IMR-90 (cell line): ENCODE results near the gene TIMP1. TPM values are rescaled to one million over a fixed set of nuclear protein-coding genes. Genes with fewer than 3 reads are reported as not detected.

Source experiments
- ATAC-seq: fragments of 200-7000 bp; cut with Tn5 transposase; 2 replicates; pipeline ENCODE4 v1.9.1; 2020; ENCODE audit warnings: low read depth, mild to moderate bottlenecking, moderate library complexity
- BruUV-seq: library from RNA; stranded (reverse); fragments of 400-500 nt; replicated peaks from 2 replicates; lab custom pipeline; 2021; lab: Mats Ljungman, UMichigan
- CTCF ChIA-PET: fragments of 300-600 bp; formaldehyde crosslinking; extraction: SDS; loops from one replicate; lab custom pipeline; 2021; ENCODE audit warnings: antibody characterized with exemption; lab: Yijun Ruan, JAX
- POLR2A ChIA-PET: fragments of 300-600 bp; sonication (Branson Sonifier 250); formaldehyde crosslinking; loops from one replicate; lab custom pipeline; 2022; ENCODE audit warnings: antibody characterized with exemption; ENCODE audit not compliant: unreplicated experiment; lab: Charles Lee
- DNase-seq: peaks from one replicate; pipeline ENCODE4 v3.0.0; 2013
- H2AFZ ChIP-seq: replicated peaks from 2 replicates; pipeline ENCODE3; 2013; ENCODE audit warnings: low read length, mild to moderate bottlenecking; ENCODE audit not compliant: poor library complexity
- H2AK5ac ChIP-seq: 2 replicates; pipeline ENCODE4 v1.6.1; 2013; ENCODE audit warnings: low read depth, low read length, inconsistent platforms
- H2AK9ac ChIP-seq: replicated peaks from 2 replicates; pipeline ENCODE3; 2013; ENCODE audit warnings: mild to moderate bottlenecking, low read depth, low read length, moderate library complexity; ENCODE audit not compliant: poor library complexity
- H2BK120ac ChIP-seq: 2 replicates; pipeline ENCODE4 v1.6.1; 2013; ENCODE audit warnings: low read depth, low read length, inconsistent platforms
- H2BK15ac ChIP-seq: 3 replicates; pipeline ENCODE4 v1.6.1; 2013; ENCODE audit warnings: low read depth, low read length, inconsistent platforms
- H2BK20ac ChIP-seq: 2 replicates; pipeline ENCODE4 v1.6.1; 2013; ENCODE audit warnings: low read depth, mild to moderate bottlenecking, inconsistent platforms, low read length, moderate library complexity
- H2BK5ac ChIP-seq: 2 replicates; pipeline ENCODE4 v1.6.1; 2013; ENCODE audit warnings: mild to moderate bottlenecking, low read depth, low read length, inconsistent platforms; ENCODE audit not compliant: poor library complexity, severe bottlenecking
- H3K14ac ChIP-seq: replicated peaks from 2 replicates; pipeline ENCODE4 v1.6.1; 2013; ENCODE audit warnings: low read depth, low read length, inconsistent platforms
- H3K18ac ChIP-seq: 2 replicates; pipeline ENCODE4 v1.6.1; 2013; ENCODE audit warnings: low read depth, low read length, control low read depth
- H3K23ac ChIP-seq: 2 replicates; pipeline ENCODE4 v1.6.1; 2013; ENCODE audit warnings: low read depth, low read length, inconsistent platforms
- H3K27ac ChIP-seq: 2 replicates; pipeline ENCODE4 v1.5.1; 2013; ENCODE audit warnings: mild to moderate bottlenecking, control low read depth, low read length; ENCODE audit not compliant: insufficient read depth
- H3K27me3 ChIP-seq: 2 replicates; pipeline ENCODE4 v1.6.1; 2013; ENCODE audit warnings: low read length; ENCODE audit not compliant: control insufficient read depth, insufficient read depth
- H3K36me3 ChIP-seq: 2 replicates; pipeline ENCODE4 v1.6.1; 2013; ENCODE audit warnings: low read length, mixed read lengths; ENCODE audit not compliant: control insufficient read depth, insufficient read depth
- H3K4ac ChIP-seq: 2 replicates; pipeline ENCODE4 v1.6.1; 2013; ENCODE audit warnings: low read depth, low read length, inconsistent platforms
- H3K4me1 ChIP-seq: 2 replicates; pipeline ENCODE4 v1.6.1; 2013; ENCODE audit warnings: low read length, mixed read lengths; ENCODE audit not compliant: control insufficient read depth, insufficient read depth
- H3K4me2 ChIP-seq: 2 replicates; pipeline ENCODE4 v1.6.1; 2013; ENCODE audit warnings: low read depth, mild to moderate bottlenecking, control low read depth, low read length, moderate library complexity
- H3K4me3 ChIP-seq: 2 replicates; pipeline ENCODE4 v1.5.1; 2013; ENCODE audit warnings: low read depth, mild to moderate bottlenecking, control low read depth, low read length, moderate library complexity; ENCODE audit not compliant: insufficient read depth
- H3K56ac ChIP-seq: 2 replicates; pipeline ENCODE4 v1.6.1; 2013; ENCODE audit warnings: low read length, inconsistent platforms; ENCODE audit not compliant: insufficient read depth; ENCODE audit errors: extremely low read depth
- H3K79me1 ChIP-seq, 2 experiments: 2 replicates each; pipeline ENCODE4 v1.6.1; 2013; ENCODE audit warnings: low read length in 2 of 2, inconsistent platforms in 1 of 2, low read depth in 1 of 2
- H3K9ac ChIP-seq: 2 replicates; pipeline ENCODE4 v1.6.1; 2013; ENCODE audit warnings: low read depth, low read length, control low read depth
- H3K9me1 ChIP-seq: 2 replicates; pipeline ENCODE4 v1.6.1; 2013; ENCODE audit warnings: low read length, inconsistent platforms; ENCODE audit not compliant: insufficient read depth
- H3K9me3 ChIP-seq: 2 replicates; pipeline ENCODE4 v1.6.1; 2013; ENCODE audit warnings: low read length; ENCODE audit not compliant: control insufficient read depth, insufficient read depth
- H4K20me1 ChIP-seq: 2 replicates; pipeline ENCODE4 v1.6.1; 2013; ENCODE audit warnings: low read length, inconsistent platforms; ENCODE audit not compliant: insufficient read depth
- H4K5ac ChIP-seq: 2 replicates; pipeline ENCODE4 v1.6.1; 2013; ENCODE audit warnings: mild to moderate bottlenecking, low read depth, low read length, control low read depth
- H4K8ac ChIP-seq, 2 experiments: 2 replicates each; pipeline ENCODE4 v1.6.1; 2013; ENCODE audit warnings: low read depth in 2 of 2, low read length in 2 of 2, control low read depth in 1 of 2, inconsistent platforms in 1 of 2
- H4K91ac ChIP-seq: 2 replicates; pipeline ENCODE4 v1.6.1; 2013; ENCODE audit warnings: low read depth, low read length, inconsistent platforms; ENCODE audit not compliant: insufficient read depth
- BHLHE40 ChIP-seq: fragments of 150-350 bp; IDR thresholded peaks from 2 replicates; pipeline ENCODE4 v1.6.1; 2016; ENCODE audit warnings: mild to moderate bottlenecking, low read depth, low read length
- SMC3 ChIP-seq: fragments of 150-350 bp; IDR thresholded peaks from 2 replicates; pipeline ENCODE4 v1.6.1; 2016; ENCODE audit warnings: low read depth, mild to moderate bottlenecking, antibody characterized with exemption, low read length, moderate library complexity
- WGBS, 2 experiments: methylation state at CpG; one replicate each; pipeline versions ENCODE4 v1.1.5 to v1.1.7; 2013; ENCODE audit warnings: missing lambda C conversion rate in 2 of 2; ENCODE audit not compliant: insufficient read length in 1 of 2; ENCODE audit errors: extremely low coverage in 2 of 2; 5-methylcytosine and 5-hydroxymethylcytosine counted together
- dilution Hi-C: fragments of 300-500 bp; cut with HindIII; formaldehyde crosslinking; loops from one replicate; pipeline ENCODE4 v1.14.3; 2018; ENCODE audit warnings: low sequenced_read_pairs; ENCODE audit not compliant: unreplicated experiment
- in situ Hi-C: fragments of 300-500 bp; cut with MboI; formaldehyde crosslinking; loops from 3 replicates; pipeline ENCODE4 v1.14.3; 2019; ENCODE audit warnings: low sequenced_read_pairs, inconsistent platforms, mixed read lengths
- intact Hi-C: fragments of 100-400 bp; cut with micrococcal nuclease; formaldehyde crosslinking; loops from 2 replicates; pipeline ENCODE4 v1.10.0; 2022
- polyA plus RNA-seq, 3 experiments: library from polyadenylated mRNA; depleted of rRNA; stranded (reverse); fragments of >200 nt; gene quantifications; 2 replicates each; pipeline ENCODE4 v1.2.3, GENCODE V29; 2012; ENCODE audit warnings: low replicate concordance in 1 of 3
- total RNA-seq: library from RNA; depleted of rRNA; stranded (reverse); fragments of >200 nt; gene quantifications from 2 replicates; pipeline ENCODE4 v1.2.3, GENCODE V29; 2012
- TF ChIP-seq, protein P1 (sequence below): fragments of 150-350 bp; IDR thresholded peaks from 2 replicates; pipeline ENCODE4 v1.6.1; 2016; ENCODE audit warnings: low read depth, mild to moderate bottlenecking, low read length, moderate library complexity, borderline replicate concordance

The TIMP1 gene
- total and polyA plus RNA-seq, 2 of the 4 experiments (the other 2 are of a cell fraction) = 512 to 3,078 TPM

DNA sequence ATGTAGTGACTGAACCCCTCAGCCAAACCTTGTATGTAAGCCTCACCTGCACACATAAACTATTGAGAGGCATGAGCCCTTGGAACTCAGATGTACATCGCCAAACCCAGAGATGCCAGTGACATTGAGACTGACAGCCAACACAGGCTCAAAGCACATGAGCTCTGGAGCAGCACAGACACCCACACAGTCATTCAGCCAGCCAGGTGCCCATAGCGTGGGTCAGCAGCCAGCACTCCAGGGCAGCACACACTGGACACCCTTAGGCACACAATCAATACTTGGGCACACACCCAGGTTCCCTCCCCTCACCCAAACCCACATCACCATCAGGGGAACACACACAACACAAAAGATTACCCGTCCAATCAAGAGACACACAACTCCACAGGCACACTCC lies 4.3 kb upstream of the TIMP1 start:
- Histone ChIP-seq H4K5ac (peak overlapping the region; percentile 58), H3K14ac (no peak overlapping the region), H3K4me1 (peaks cover 33% of the 10 kb centered on the region), H3K9me1 (peaks cover 16% of the 10 kb centered on the region), H2BK5ac (peak overlapping the region; percentile 74), H2AK5ac (peak overlapping the region; percentile 87), H2BK20ac (peak overlapping the region; percentile 63), H3K36me3 (no peaks in the 10 kb centered on the region), H3K27me3 (no peaks in the 10 kb centered on the region), H3K4me2 (peak overlapping the region; percentile 21; the same call in 1 of the 2 replicates), H4K91ac (peak overlapping the region; percentile 66; the same call in 1 of the 2 replicates), H3K4ac (peak overlapping the region; percentile 84), H3K79me1 (peaks cover 3 to 8% of the 10 kb centered on the region in 2 experiments; a peak in 1 of 4 replicates), H3K9me3 (no peaks in the 10 kb centered on the region), H3K4me3 (no peak overlapping the region), H2AFZ (peak overlapping the region; percentile 64), H2AK9ac (peak overlapping the region; percentile 57), H2BK15ac (peak overlapping the region; percentile 38; the same call in 1 of the 3 replicates), H3K23ac (peak overlapping the region; percentile 74; the same call in 1 of the 2 replicates), H4K8ac (peak overlapping the region in 1 of 2 experiments; percentile 61; a peak in 1 of 4 replicates), H4K20me1 (no peaks in the 10 kb centered on the region), H3K9ac (no peak overlapping the region), H3K56ac (no peak overlapping the region), H3K27ac (peak overlapping the region; percentile 73), H2BK120ac (peak overlapping the region; percentile 72), H3K18ac (peak overlapping the region; percentile 38)
- CTCF ChIA-PET = no interaction called here
- intact Hi-C loops = no loop called here
- no TSS peak for BruUV-seq
- no CpG with 5 or more reads among the region's 3 CpGs for WGBS, 2 experiments
- ATAC-seq (no peak), DNase-seq (no peak)
- dilution Hi-C loops = no loop called here
- POLR2A ChIA-PET = no interaction called here
- in situ Hi-C loops = no loop called here
- TF ChIP-seq BHLHE40 (no peak), SMC3 (no peak)
- TF ChIP-seq, protein P1, sequence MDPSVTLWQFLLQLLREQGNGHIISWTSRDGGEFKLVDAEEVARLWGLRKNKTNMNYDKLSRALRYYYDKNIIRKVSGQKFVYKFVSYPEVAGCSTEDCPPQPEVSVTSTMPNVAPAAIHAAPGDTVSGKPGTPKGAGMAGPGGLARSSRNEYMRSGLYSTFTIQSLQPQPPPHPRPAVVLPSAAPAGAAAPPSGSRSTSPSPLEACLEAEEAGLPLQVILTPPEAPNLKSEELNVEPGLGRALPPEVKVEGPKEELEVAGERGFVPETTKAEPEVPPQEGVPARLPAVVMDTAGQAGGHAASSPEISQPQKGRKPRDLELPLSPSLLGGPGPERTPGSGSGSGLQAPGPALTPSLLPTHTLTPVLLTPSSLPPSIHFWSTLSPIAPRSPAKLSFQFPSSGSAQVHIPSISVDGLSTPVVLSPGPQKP = no peak
